ENCODE data around the gene CDH23.

Gene CDH23

GRCh38 chr10:71448146-71448545, 51.4 kb downstream of the CDH23 start:
- no peaks in the 10 kb centered on the region for H3K9me3 ChIP-seq (ENCODE audit: low read length)
- H3K4me3 ChIP-seq (ENCODE audit: low read depth in 1 of 2, low read length in 2 of 2) = no peak overlapping the region
- H3K4me1 ChIP-seq (ENCODE audit: insufficient read depth, low read length) = no peaks in the 10 kb centered on the region
- no peaks in the 10 kb centered on the region for H3K27me3 ChIP-seq (ENCODE audit: control insufficient read depth in 1 of 2, insufficient read depth in 2 of 2, low read length in 2 of 2)
- no peaks in the 10 kb centered on the region for H3K36me3 ChIP-seq (ENCODE audit: insufficient read depth, low read length)
- no peak overlapping the region for H3K9ac ChIP-seq (ENCODE audit: low read length)
- H3K27ac ChIP-seq (ENCODE audit: low read depth, low read length) = no peak overlapping the region

GRCh38 chr10:71449026-71449425, 52.3 kb downstream of the CDH23 start:
- Histone ChIP-seq H3K27ac (ENCODE audit: low read depth, low read length) (no peak overlapping the region), H3K4me1 (ENCODE audit: insufficient read depth, low read length) (no peaks in the 10 kb centered on the region), H3K27me3 (ENCODE audit: control insufficient read depth in 1 of 2, insufficient read depth in 2 of 2, low read length in 2 of 2) (no peaks in the 10 kb centered on the region), H3K36me3 (ENCODE audit: insufficient read depth, low read length) (no peaks in the 10 kb centered on the region), H3K9me3 (ENCODE audit: low read length) (no peaks in the 10 kb centered on the region), H3K4me3 (ENCODE audit: low read depth in 1 of 2, low read length in 2 of 2) (no peak overlapping the region), H3K9ac (ENCODE audit: low read length) (no peak overlapping the region)

GRCh38 chr10:71451754-71452153, 55.0 kb downstream of the CDH23 start:
- no peaks in the 10 kb centered on the region for H3K36me3 ChIP-seq (ENCODE audit: insufficient read depth, low read length)
- H3K9me3 ChIP-seq (ENCODE audit: low read length) = no peaks in the 10 kb centered on the region
- H3K9ac ChIP-seq (ENCODE audit: low read length) = no peak overlapping the region
- H3K4me1 ChIP-seq (ENCODE audit: insufficient read depth, low read length) = no peaks in the 10 kb centered on the region
- no peak overlapping the region for H3K4me3 ChIP-seq (ENCODE audit: low read depth in 1 of 2, low read length in 2 of 2)
- no peak overlapping the region for H3K27ac ChIP-seq (ENCODE audit: low read depth, low read length)
- H3K27me3 ChIP-seq (ENCODE audit: control insufficient read depth in 1 of 2, insufficient read depth in 2 of 2, low read length in 2 of 2) = no peaks in the 10 kb centered on the region

GRCh38 chr10:71453186-71453585, 56.5 kb downstream of the CDH23 start:
- H3K4me1 ChIP-seq (ENCODE audit: insufficient read depth, low read length) = no peaks in the 10 kb centered on the region
- H3K27ac ChIP-seq (ENCODE audit: low read depth, low read length) = no peak overlapping the region
- H3K9me3 ChIP-seq (ENCODE audit: low read length) = no peaks in the 10 kb centered on the region
- no peaks in the 10 kb centered on the region for H3K36me3 ChIP-seq (ENCODE audit: insufficient read depth, low read length)
- H3K4me3 ChIP-seq (ENCODE audit: low read depth in 1 of 2, low read length in 2 of 2) = no peak overlapping the region
- no peak overlapping the region for H3K9ac ChIP-seq (ENCODE audit: low read length)
- H3K27me3 ChIP-seq (ENCODE audit: control insufficient read depth in 1 of 2, insufficient read depth in 2 of 2, low read length in 2 of 2) = no peaks in the 10 kb centered on the region

- no peaks in the 10 kb centered on the region for H3K4me1 ChIP-seq (ENCODE audit: insufficient read depth, low read length)
- H3K9me3 ChIP-seq (ENCODE audit: low read length) = no peaks in the 10 kb centered on the region
- H3K27me3 ChIP-seq (ENCODE audit: control insufficient read depth in 1 of 2, insufficient read depth in 2 of 2, low read length in 2 of 2) = no peaks in the 10 kb centered on the region
- no peak overlapping the region for H3K9ac ChIP-seq (ENCODE audit: low read length)
- H3K36me3 ChIP-seq (ENCODE audit: insufficient read depth, low read length) = no peaks in the 10 kb centered on the region
- H3K27ac ChIP-seq (ENCODE audit: low read depth, low read length) = no peak overlapping the region
- H3K4me3 ChIP-seq (ENCODE audit: low read depth in 1 of 2, low read length in 2 of 2) = no peak overlapping the region
Measured at GRCh38 chr10:71454347-71454746, 57.6 kb downstream of the CDH23 start.

- no peaks in the 10 kb centered on the region for H3K4me1 ChIP-seq (ENCODE audit: insufficient read depth, low read length)
- H3K9me3 ChIP-seq (ENCODE audit: low read length) = no peaks in the 10 kb centered on the region
- no peak overlapping the region for H3K4me3 ChIP-seq (ENCODE audit: low read depth in 1 of 2, low read length in 2 of 2)
- H3K27ac ChIP-seq (ENCODE audit: low read depth, low read length) = no peak overlapping the region
- H3K36me3 ChIP-seq (ENCODE audit: insufficient read depth, low read length) = no peaks in the 10 kb centered on the region
- H3K27me3 ChIP-seq (ENCODE audit: control insufficient read depth in 1 of 2, insufficient read depth in 2 of 2, low read length in 2 of 2) = peaks cover 0 to 3% of the 10 kb centered on the region in 2 donors
- H3K9ac ChIP-seq (ENCODE audit: low read length) = no peak overlapping the region
Measured at GRCh38 chr10:71455035-71455434, 58.3 kb downstream of the CDH23 start.

GRCh38 chr10:71456631-71457030, 59.9 kb downstream of the CDH23 start:
- H3K4me3 ChIP-seq (ENCODE audit: low read depth in 1 of 2, low read length in 2 of 2) = no peak overlapping the region
- no peak overlapping the region for H3K27ac ChIP-seq (ENCODE audit: low read depth, low read length)
- no peaks in the 10 kb centered on the region for H3K9me3 ChIP-seq (ENCODE audit: low read length)
- H3K27me3 ChIP-seq (ENCODE audit: control insufficient read depth in 1 of 2, insufficient read depth in 2 of 2, low read length in 2 of 2) = peaks cover 0 to 3% of the 10 kb centered on the region in 2 donors
- no peaks in the 10 kb centered on the region for H3K4me1 ChIP-seq (ENCODE audit: insufficient read depth, low read length)
- no peak overlapping the region for H3K9ac ChIP-seq (ENCODE audit: low read length)
- no peaks in the 10 kb centered on the region for H3K36me3 ChIP-seq (ENCODE audit: insufficient read depth, low read length)

- H3K27ac ChIP-seq (ENCODE audit: low read depth, low read length) = no peak overlapping the region
- no peaks in the 10 kb centered on the region for H3K36me3 ChIP-seq (ENCODE audit: insufficient read depth, low read length)
- H3K4me3 ChIP-seq (ENCODE audit: low read depth in 1 of 2, low read length in 2 of 2) = no peak overlapping the region
- no peaks in the 10 kb centered on the region for H3K4me1 ChIP-seq (ENCODE audit: insufficient read depth, low read length)
- peaks cover 0 to 3% of the 10 kb centered on the region in 2 donors for H3K27me3 ChIP-seq (ENCODE audit: control insufficient read depth in 1 of 2, insufficient read depth in 2 of 2, low read length in 2 of 2)
- H3K9me3 ChIP-seq (ENCODE audit: low read length) = no peaks in the 10 kb centered on the region
- H3K9ac ChIP-seq (ENCODE audit: low read length) = no peak overlapping the region
Measured at GRCh38 chr10:71457908-71458307, 61.2 kb downstream of the CDH23 start.

GRCh38 chr10:71458387-71458786, 61.7 kb downstream of the CDH23 start:
- H3K36me3 ChIP-seq (ENCODE audit: insufficient read depth, low read length) = no peaks in the 10 kb centered on the region
- H3K4me1 ChIP-seq (ENCODE audit: insufficient read depth, low read length) = no peaks in the 10 kb centered on the region
- H3K4me3 ChIP-seq (ENCODE audit: low read depth in 1 of 2, low read length in 2 of 2) = no peak overlapping the region
- no peaks in the 10 kb centered on the region for H3K9me3 ChIP-seq (ENCODE audit: low read length)
- peaks cover 0 to 3% of the 10 kb centered on the region in 2 donors for H3K27me3 ChIP-seq (ENCODE audit: control insufficient read depth in 1 of 2, insufficient read depth in 2 of 2, low read length in 2 of 2)
- H3K9ac ChIP-seq (ENCODE audit: low read length) = no peak overlapping the region
- no peak overlapping the region for H3K27ac ChIP-seq (ENCODE audit: low read depth, low read length)

- H3K4me1 ChIP-seq (ENCODE audit: insufficient read depth, low read length) = no peaks in the 10 kb centered on the region
- H3K9me3 ChIP-seq (ENCODE audit: low read length) = no peaks in the 10 kb centered on the region
- H3K27ac ChIP-seq (ENCODE audit: low read depth, low read length) = no peak overlapping the region
- H3K4me3 ChIP-seq (ENCODE audit: low read depth in 1 of 2, low read length in 2 of 2) = no peak overlapping the region
- H3K27me3 ChIP-seq (ENCODE audit: control insufficient read depth in 1 of 2, insufficient read depth in 2 of 2, low read length in 2 of 2) = peaks cover 0 to 3% of the 10 kb centered on the region in 2 donors
- H3K9ac ChIP-seq (ENCODE audit: low read length) = no peak overlapping the region
- no peaks in the 10 kb centered on the region for H3K36me3 ChIP-seq (ENCODE audit: insufficient read depth, low read length)
Measured at GRCh38 chr10:71459513-71459912, 62.8 kb downstream of the CDH23 start.

- no peaks in the 10 kb centered on the region for H3K4me1 ChIP-seq (ENCODE audit: insufficient read depth, low read length)
- no peak overlapping the region for H3K27ac ChIP-seq (ENCODE audit: low read depth, low read length)
- H3K4me3 ChIP-seq (ENCODE audit: low read depth in 1 of 2, low read length in 2 of 2) = no peak overlapping the region
- H3K27me3 ChIP-seq (ENCODE audit: control insufficient read depth in 1 of 2, insufficient read depth in 2 of 2, low read length in 2 of 2) = peaks cover 0 to 3% of the 10 kb centered on the region in 2 donors
- no peaks in the 10 kb centered on the region for H3K9me3 ChIP-seq (ENCODE audit: low read length)
- H3K36me3 ChIP-seq (ENCODE audit: insufficient read depth, low read length) = no peaks in the 10 kb centered on the region
- no peak overlapping the region for H3K9ac ChIP-seq (ENCODE audit: low read length)
Measured at GRCh38 chr10:71460615-71461014, 63.9 kb downstream of the CDH23 start.

- Histone ChIP-seq H3K27ac (ENCODE audit: low read depth, low read length) (no peak overlapping the region), H3K9me3 (ENCODE audit: low read length) (no peaks in the 10 kb centered on the region), H3K4me1 (ENCODE audit: insufficient read depth, low read length) (no peaks in the 10 kb centered on the region), H3K27me3 (ENCODE audit: control insufficient read depth in 1 of 2, insufficient read depth in 2 of 2, low read length in 2 of 2) (peaks cover 0 to 3% of the 10 kb centered on the region in 2 donors), H3K4me3 (ENCODE audit: low read depth in 1 of 2, low read length in 2 of 2) (no peak overlapping the region), H3K9ac (ENCODE audit: low read length) (no peak overlapping the region), H3K36me3 (ENCODE audit: insufficient read depth, low read length) (no peaks in the 10 kb centered on the region)
Measured at GRCh38 chr10:71461457-71461856, 64.7 kb downstream of the CDH23 start.
